Hepatic stellate cell (primary cell): ENCODE results near the gene HMX2.
A peak's percentile ranks its signal among the peaks of the same experiment; 100 is the strongest.
"Not testable (repeated sequence)": the region's sequence is repeated elsewhere in the genome, so short reads cannot be mapped to it uniquely, and the experiment has no call there.

Experiments
- DNase-seq: peaks from one replicate; pipeline ENCODE4 v3.0.0; 2011; ENCODE audit warnings: low spot score

HMX2 gene

GRCh38 chr10:123151737-123152135 is 3.8 kb downstream of the HMX2 start:
- no peak for DNase-seq

- no peak for DNase-seq
These were observed 5.7 kb downstream of the HMX2 start for GRCh38 chr10:123153486-123154091.

GRCh38 chr10:123154092-123154710 is 6.3 kb downstream of the HMX2 start, which contains the start of gene BUB3:
Gene BUB3 (plus strand): TSS chr10:123154402. CDS start chr10:123154918, 516 bp downstream.
- peak; percentile 100 for DNase-seq

GRCh38 chr10:123154711-123155505 is 7.0 kb downstream of the HMX2 start:
- peak; percentile 75 for DNase-seq

- peak; percentile 29 for DNase-seq
These were observed 8.1 kb downstream of the HMX2 start for GRCh38 chr10:123156078-123156477.

- DNase-seq = peak; percentile 30
These were observed 9.3 kb downstream of the HMX2 start for GRCh38 chr10:123157210-123157609.

GRCh38 chr10:123158682-123159081 is 10.7 kb downstream of the HMX2 start:
- DNase-seq = no peak

GRCh38 chr10:123160311-123160980 is 12.5 kb downstream of the HMX2 start:
- no peak for DNase-seq

GRCh38 chr10:123164319-123164718 is 16.4 kb downstream of the HMX2 start:
- DNase-seq = no peak

- DNase-seq = no peak
These were observed 17.6 kb downstream of the HMX2 start for GRCh38 chr10:123165445-123166072.

- DNase-seq = no peak
These were observed 18.7 kb downstream of the HMX2 start for GRCh38 chr10:123166618-123167017.

GRCh38 chr10:123170961-123171360 is 23.0 kb downstream of the HMX2 start:
- DNase-seq = no peak

- DNase-seq = not testable (repeated sequence)
These were observed 23.7 kb downstream of the HMX2 start for GRCh38 chr10:123171616-123172015.

- no peak for DNase-seq
These were observed 27.8 kb downstream of the HMX2 start for GRCh38 chr10:123175389-123176387.

GRCh38 chr10:123178390-123178789 is 30.5 kb downstream of the HMX2 start:
- not testable (repeated sequence) for DNase-seq

GRCh38 chr10:123180101-123181090 is 32.5 kb downstream of the HMX2 start:
- DNase-seq = no peak

- DNase-seq = no peak
These were observed 35.8 kb downstream of the HMX2 start for GRCh38 chr10:123183724-123184123.

- DNase-seq = no peak
These were observed 39.8 kb downstream of the HMX2 start for GRCh38 chr10:123187781-123188180.

GRCh38 chr10:123191886-123192285 is 44.0 kb downstream of the HMX2 start:
- no peak for DNase-seq
